GM23338 (cell line): Measurements from ENCODE around the gene PHACTR1. TPM values are rescaled to one million over a fixed set of nuclear protein-coding genes. Genes with fewer than 3 reads are reported as not detected.

Source experiments
- ATAC-seq: fragments of 200-7000 bp; cut with Tn5 transposase; 3 replicates; pipeline ENCODE4 v1.9.1; 2020
- DNase-seq: peaks from one replicate; pipeline ENCODE4 v3.0.0-alpha.2; 2015; ENCODE audit warnings: low spot score
- H2AFZ ChIP-seq: fragments of 200-600 bp; sonication (generic); 2 replicates; pipeline ENCODE4 v1.8.0; 2016; ENCODE audit warnings: antibody characterized with exemption, mild to moderate bottlenecking, moderate library complexity
- H3F3A ChIP-seq: fragments of 200-600 bp; sonication (generic); replicated peaks from 2 replicates; pipeline ENCODE4 v1.8.0; 2017; ENCODE audit warnings: antibody characterized with exemption, mixed run types, low read depth
- H3K27ac ChIP-seq: fragments of 200-600 bp; sonication (generic); 2 replicates; pipeline ENCODE4 v1.6.1; 2016; ENCODE audit warnings: low read depth
- H3K27me3 ChIP-seq: fragments of 200-600 bp; sonication (generic); 2 replicates; pipeline ENCODE4 v1.8.0; 2016; ENCODE audit warnings: mild to moderate bottlenecking, mixed run types, moderate library complexity; ENCODE audit not compliant: insufficient read depth
- H3K36me3 ChIP-seq: fragments of 200-600 bp; sonication (generic); 2 replicates; pipeline ENCODE4 v1.8.0; 2016; ENCODE audit warnings: mild to moderate bottlenecking; ENCODE audit not compliant: insufficient read depth
- H3K4me1 ChIP-seq: fragments of 200-600 bp; sonication (generic); 2 replicates; pipeline ENCODE4 v1.8.0; 2016; ENCODE audit warnings: mild to moderate bottlenecking, moderate library complexity; ENCODE audit not compliant: insufficient read depth
- H3K4me2 ChIP-seq: fragments of 200-600 bp; sonication (generic); 2 replicates; pipeline ENCODE4 v1.7.1; 2017; ENCODE audit warnings: mixed run types
- H3K4me3 ChIP-seq: fragments of 200-600 bp; sonication (generic); 2 replicates; pipeline ENCODE4 v1.6.1; 2016; ENCODE audit warnings: mixed run types
- H3K79me2 ChIP-seq: fragments of 200-600 bp; sonication (generic); replicated peaks from 2 replicates; pipeline ENCODE4 v1.8.0; 2017; ENCODE audit warnings: mild to moderate bottlenecking; ENCODE audit not compliant: insufficient read depth
- H3K9me2 ChIP-seq: fragments of 200-600 bp; sonication (generic); 2 replicates; pipeline ENCODE4 v1.8.0; 2017; ENCODE audit not compliant: insufficient read depth
- H4K20me1 ChIP-seq: fragments of 200-600 bp; sonication (generic); replicated peaks from 2 replicates; pipeline ENCODE4 v1.8.0; 2017; ENCODE audit warnings: mild to moderate bottlenecking; ENCODE audit not compliant: insufficient read depth
- H3K27ac Mint-ChIP-seq: 2 replicates; pipeline ENCODE4 v1.8.0; 2020; ENCODE audit warnings: inconsistent platforms, mild to moderate bottlenecking, moderate library complexity, mixed read lengths
- H3K27me3 Mint-ChIP-seq: 3 replicates; pipeline ENCODE4 v1.8.0; 2022; ENCODE audit warnings: low read depth, mild to moderate bottlenecking, moderate library complexity, mixed read lengths, inconsistent platforms; ENCODE audit not compliant: insufficient read depth, poor library complexity
- H3K36me3 Mint-ChIP-seq: 3 replicates; pipeline ENCODE4 v1.8.0; 2021; ENCODE audit warnings: low read depth, mild to moderate bottlenecking, inconsistent platforms, moderate library complexity, mixed read lengths
- H3K4me1 Mint-ChIP-seq: 3 replicates; pipeline ENCODE4 v1.8.0; 2020; ENCODE audit warnings: mild to moderate bottlenecking, inconsistent platforms, mixed read lengths
- H3K4me3 Mint-ChIP-seq: 3 replicates; pipeline ENCODE4 v1.8.0; 2021; ENCODE audit warnings: moderate library complexity, mild to moderate bottlenecking, inconsistent platforms, mixed read lengths
- H3K9me3 Mint-ChIP-seq: 3 replicates; pipeline ENCODE4 v1.8.0; 2020; ENCODE audit warnings: moderate library complexity, mild to moderate bottlenecking, inconsistent platforms, mixed read lengths
- CREB1 ChIP-seq: fragments of 250-450 bp; sonication (Bioruptor Pico); IDR thresholded peaks from 2 replicates; pipeline ENCODE4 v1.5.0; 2020; ENCODE audit warnings: low read depth, mild to moderate bottlenecking, moderate library complexity
- EZH2 ChIP-seq: fragments of 200-600 bp; sonication (generic); IDR thresholded peaks from one replicate; pipeline ENCODE4 v1.8.0; 2017; ENCODE audit warnings: antibody characterized with exemption, mild to moderate bottlenecking, low read depth; ENCODE audit not compliant: unreplicated experiment
- EZH2phosphoT487 ChIP-seq: fragments of 200-600 bp; sonication (generic); IDR thresholded peaks from one replicate; pipeline ENCODE4 v1.8.1; 2018; ENCODE audit warnings: antibody characterized with exemption; ENCODE audit not compliant: unreplicated experiment
- JUNB ChIP-seq: IDR thresholded peaks from one replicate; pipeline ENCODE4 v1.6.1; 2016; ENCODE audit warnings: antibody characterized with exemption; ENCODE audit not compliant: unreplicated experiment
- NANOG ChIP-seq: IDR thresholded peaks from 2 replicates; pipeline ENCODE4 v1.6.1; 2016; ENCODE audit warnings: antibody characterized with exemption, borderline replicate concordance
- POLR2AphosphoS5 ChIP-seq: IDR thresholded peaks from 2 replicates; pipeline ENCODE4 v1.6.1; 2016; ENCODE audit warnings: antibody characterized with exemption, low read depth
- STAT1 ChIP-seq: IDR thresholded peaks from one replicate; pipeline ENCODE4 v1.6.1; 2016; ENCODE audit warnings: antibody characterized with exemption; ENCODE audit not compliant: unreplicated experiment
- ZNF331 ChIP-seq: fragments of 250-450 bp; sonication (Bioruptor Pico); IDR thresholded peaks from 2 replicates; pipeline ENCODE4 v1.5.0; 2020; ENCODE audit warnings: low read depth, mild to moderate bottlenecking, moderate library complexity
- polyA plus RNA-seq: library from polyadenylated mRNA; unstranded; fragments of >200 nt; fragmentation: Nextera tagmentation; extraction: Ambion mirVana; gene quantifications from 2 replicates; pipeline ENCODE4 v1.2.1, GENCODE V29; 2016
- total RNA-seq: library from RNA; depleted of rRNA; stranded (reverse); fragments of >200 nt; shearing (Covaris generic); gene quantifications from 2 replicates; pipeline ENCODE4 v1.2.3, GENCODE V29; 2014
- TF ChIP-seq, protein P1 (sequence below), 2 experiments: fragments of 200-600 bp in 1 of 2; sonication (generic) in 1 of 2; conservative IDR thresholded peaks; 2 replicates each; pipeline versions ENCODE4 v1.5.1 to v1.6.1; 2016 to 2017; ENCODE audit warnings: antibody characterized with exemption in 2 of 2, low read depth in 2 of 2, mild to moderate bottlenecking in 2 of 2, moderate library complexity in 1 of 2
- TF ChIP-seq, protein P2 (sequence below): IDR thresholded peaks from 2 replicates; pipeline ENCODE4 v1.6.1; 2016; ENCODE audit warnings: antibody characterized with exemption
- TF ChIP-seq, protein P3 (sequence below): IDR thresholded peaks from one replicate; pipeline ENCODE4 v1.6.1; 2018; ENCODE audit warnings: antibody characterized with exemption; ENCODE audit not compliant: unreplicated experiment

The PHACTR1 gene
- total and polyA plus RNA-seq, 2 experiments from 2014 or later = 5.9 to 19.3 TPM

DNA sequence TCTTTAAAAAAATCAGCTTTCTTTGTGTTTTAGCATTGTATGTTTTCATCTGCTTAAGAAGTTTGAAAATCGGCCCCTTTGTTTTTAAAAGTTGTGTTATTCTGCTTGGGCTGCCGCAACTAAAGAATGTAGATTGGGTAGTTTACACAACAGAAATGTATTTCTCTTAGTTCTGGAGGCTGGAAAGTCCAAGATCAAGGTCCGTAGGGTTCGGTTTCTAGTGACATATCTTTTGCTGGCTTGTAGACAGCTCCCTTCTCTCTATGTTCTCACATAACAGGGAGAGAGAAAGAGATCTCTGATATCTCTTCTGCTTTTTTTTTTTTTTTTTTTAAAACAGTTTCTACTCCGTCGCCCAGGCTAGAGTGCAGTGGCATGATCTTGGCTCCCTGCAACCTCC, 473.1 kb downstream of the PHACTR1 start (continued):
- TF ChIP-seq, protein P1, sequence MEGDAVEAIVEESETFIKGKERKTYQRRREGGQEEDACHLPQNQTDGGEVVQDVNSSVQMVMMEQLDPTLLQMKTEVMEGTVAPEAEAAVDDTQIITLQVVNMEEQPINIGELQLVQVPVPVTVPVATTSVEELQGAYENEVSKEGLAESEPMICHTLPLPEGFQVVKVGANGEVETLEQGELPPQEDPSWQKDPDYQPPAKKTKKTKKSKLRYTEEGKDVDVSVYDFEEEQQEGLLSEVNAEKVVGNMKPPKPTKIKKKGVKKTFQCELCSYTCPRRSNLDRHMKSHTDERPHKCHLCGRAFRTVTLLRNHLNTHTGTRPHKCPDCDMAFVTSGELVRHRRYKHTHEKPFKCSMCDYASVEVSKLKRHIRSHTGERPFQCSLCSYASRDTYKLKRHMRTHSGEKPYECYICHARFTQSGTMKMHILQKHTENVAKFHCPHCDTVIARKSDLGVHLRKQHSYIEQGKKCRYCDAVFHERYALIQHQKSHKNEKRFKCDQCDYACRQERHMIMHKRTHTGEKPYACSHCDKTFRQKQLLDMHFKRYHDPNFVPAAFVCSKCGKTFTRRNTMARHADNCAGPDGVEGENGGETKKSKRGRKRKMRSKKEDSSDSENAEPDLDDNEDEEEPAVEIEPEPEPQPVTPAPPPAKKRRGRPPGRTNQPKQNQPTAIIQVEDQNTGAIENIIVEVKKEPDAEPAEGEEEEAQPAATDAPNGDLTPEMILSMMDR (conservative IDR thresholded peaks at IDR 0.05; ENCODE audit: low read depth in 2 of 2) = no peak
- no peak for TF ChIP-seq STAT1
- TF ChIP-seq JUNB = no peak
- no peak for TF ChIP-seq EZH2
- no peak for TF ChIP-seq NANOG
- TF ChIP-seq ZNF331 (CRISPR knock-in tag) = no peak
- TF ChIP-seq CREB1 = no peak
- TF ChIP-seq, protein P2, sequence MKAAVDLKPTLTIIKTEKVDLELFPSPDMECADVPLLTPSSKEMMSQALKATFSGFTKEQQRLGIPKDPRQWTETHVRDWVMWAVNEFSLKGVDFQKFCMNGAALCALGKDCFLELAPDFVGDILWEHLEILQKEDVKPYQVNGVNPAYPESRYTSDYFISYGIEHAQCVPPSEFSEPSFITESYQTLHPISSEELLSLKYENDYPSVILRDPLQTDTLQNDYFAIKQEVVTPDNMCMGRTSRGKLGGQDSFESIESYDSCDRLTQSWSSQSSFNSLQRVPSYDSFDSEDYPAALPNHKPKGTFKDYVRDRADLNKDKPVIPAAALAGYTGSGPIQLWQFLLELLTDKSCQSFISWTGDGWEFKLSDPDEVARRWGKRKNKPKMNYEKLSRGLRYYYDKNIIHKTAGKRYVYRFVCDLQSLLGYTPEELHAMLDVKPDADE = no peak
- TF ChIP-seq, protein P3, sequence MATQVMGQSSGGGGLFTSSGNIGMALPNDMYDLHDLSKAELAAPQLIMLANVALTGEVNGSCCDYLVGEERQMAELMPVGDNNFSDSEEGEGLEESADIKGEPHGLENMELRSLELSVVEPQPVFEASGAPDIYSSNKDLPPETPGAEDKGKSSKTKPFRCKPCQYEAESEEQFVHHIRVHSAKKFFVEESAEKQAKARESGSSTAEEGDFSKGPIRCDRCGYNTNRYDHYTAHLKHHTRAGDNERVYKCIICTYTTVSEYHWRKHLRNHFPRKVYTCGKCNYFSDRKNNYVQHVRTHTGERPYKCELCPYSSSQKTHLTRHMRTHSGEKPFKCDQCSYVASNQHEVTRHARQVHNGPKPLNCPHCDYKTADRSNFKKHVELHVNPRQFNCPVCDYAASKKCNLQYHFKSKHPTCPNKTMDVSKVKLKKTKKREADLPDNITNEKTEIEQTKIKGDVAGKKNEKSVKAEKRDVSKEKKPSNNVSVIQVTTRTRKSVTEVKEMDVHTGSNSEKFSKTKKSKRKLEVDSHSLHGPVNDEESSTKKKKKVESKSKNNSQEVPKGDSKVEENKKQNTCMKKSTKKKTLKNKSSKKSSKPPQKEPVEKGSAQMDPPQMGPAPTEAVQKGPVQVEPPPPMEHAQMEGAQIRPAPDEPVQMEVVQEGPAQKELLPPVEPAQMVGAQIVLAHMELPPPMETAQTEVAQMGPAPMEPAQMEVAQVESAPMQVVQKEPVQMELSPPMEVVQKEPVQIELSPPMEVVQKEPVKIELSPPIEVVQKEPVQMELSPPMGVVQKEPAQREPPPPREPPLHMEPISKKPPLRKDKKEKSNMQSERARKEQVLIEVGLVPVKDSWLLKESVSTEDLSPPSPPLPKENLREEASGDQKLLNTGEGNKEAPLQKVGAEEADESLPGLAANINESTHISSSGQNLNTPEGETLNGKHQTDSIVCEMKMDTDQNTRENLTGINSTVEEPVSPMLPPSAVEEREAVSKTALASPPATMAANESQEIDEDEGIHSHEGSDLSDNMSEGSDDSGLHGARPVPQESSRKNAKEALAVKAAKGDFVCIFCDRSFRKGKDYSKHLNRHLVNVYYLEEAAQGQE = no peak

DNA sequence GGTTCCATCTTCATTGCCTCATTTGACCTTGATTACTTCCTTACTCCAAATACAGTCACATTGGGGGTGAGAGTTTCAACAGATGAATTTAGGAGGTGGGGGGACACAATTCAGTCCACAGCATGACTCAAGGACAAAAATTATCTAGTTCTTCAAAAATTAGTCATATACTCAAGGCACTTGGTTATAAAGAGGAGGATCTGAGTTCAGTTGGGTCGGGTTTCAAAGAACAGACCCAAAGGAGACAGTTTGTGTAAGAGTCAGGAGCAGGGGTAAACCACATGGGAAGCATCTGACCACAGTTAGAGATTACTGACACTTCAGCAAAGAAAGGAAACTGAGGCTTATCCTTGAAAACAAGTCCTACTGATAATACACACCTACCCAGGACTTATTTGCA, 473.8 kb downstream of the PHACTR1 start:
- Mint-ChIP-seq H3K27me3 (peaks cover 6% of the 10 kb centered on the region), H3K4me1 (peaks cover 35% of the 10 kb centered on the region), H3K4me3 (no peak overlapping the region), H3K36me3 (no peaks in the 10 kb centered on the region), H3K9me3 (no peaks in the 10 kb centered on the region), H3K27ac (no peak overlapping the region)
- Histone ChIP-seq H3K4me3 (no peak overlapping the region), H2AFZ (no peak overlapping the region), H3F3A (no peaks in the 10 kb centered on the region), H3K27ac (no peak overlapping the region), H3K27me3 (no peaks in the 10 kb centered on the region), H3K9me2 (no peaks in the 10 kb centered on the region), H3K36me3 (no peaks in the 10 kb centered on the region), H3K4me1 (peaks cover 18% of the 10 kb centered on the region; the same call in 1 of the 2 replicates), H4K20me1 (0 out of 2 replicates have a peak, but pooled peaks cover 3% of the 10 kb centered on the region), H3K4me2 (no peak overlapping the region), H3K79me2 (no peaks in the 10 kb centered on the region)
- ATAC-seq (no peak), DNase-seq (no peak)
- TF ChIP-seq EZH2phosphoT487 (no peak), CREB1 (no peak), EZH2 (no peak), JUNB (no peak), STAT1 (no peak), POLR2AphosphoS5 (no peak), ZNF331 (CRISPR knock-in tag) (no peak)
- TF ChIP-seq, protein P1 (conservative IDR thresholded peaks at IDR 0.05; ENCODE audit: low read depth in 2 of 2) = no peak
